GM21528 (cell line): ENCODE data around the gene C5orf24.

ENCODE experiments used
- ATAC-seq: cut with Tn5 transposase; IDR thresholded peaks from one replicate; pipeline ENCODE4 v1.9.1; 2021; ENCODE audit warnings: mild to moderate bottlenecking, moderate library complexity; ENCODE audit not compliant: unreplicated experiment, low FRiP score

C5orf24 gene

GRCh38 chr5:134904610-134905245, 59.0 kb downstream of the C5orf24 start, which contains the start of gene PCBD2:
TSS of gene PCBD2 (plus strand) at chr5:134905131. CDS start at chr5:134905140, 9 bp downstream.
- peak; percentile 70 for ATAC-seq

- ATAC-seq, result peak; percentile 43
Measured at GRCh38 chr5:134905246-134905996, 59.7 kb downstream of the C5orf24 start.

- ATAC-seq, result no peak
Measured at GRCh38 chr5:134906811-134907210, 61.0 kb downstream of the C5orf24 start.
